Spleen (tissue), 11 donors: ENCODE results near the gene CADM2. TPM values are rescaled to one million over a fixed set of nuclear protein-coding genes. Genes with fewer than 3 reads are reported as not detected.

ENCODE experiments used
- DNase-seq: peaks from one replicate; pipeline ENCODE4 v3.0.0-alpha.2; 2020
- H3K27ac ChIP-seq, 8 donors: fragments of 200-600 bp; sonication (generic) in 7 of 8; 1 replicate in 4 of 8; 2 replicates in 4 of 8; pipeline versions ENCODE4 v1.5.0 to v1.8.0; 2016 to 2021; ENCODE audit warnings: inconsistent platforms in 4 of 8, mild to moderate bottlenecking in 4 of 8, moderate library complexity in 1 of 8
- H3K27me3 ChIP-seq, 7 donors: fragments of 200-600 bp; sonication (generic) in 6 of 7; replicated peaks in 1 of 7; 1 replicate in 4 of 7; 2 replicates in 3 of 7; pipeline versions ENCODE4 v1.5.0 to v1.8.0; 2016 to 2021; ENCODE audit warnings: inconsistent platforms in 3 of 7, mild to moderate bottlenecking in 1 of 7
- H3K36me3 ChIP-seq, 6 donors: fragments of 200-600 bp; sonication (generic) in 5 of 6; 1 replicate in 4 of 6; 2 replicates in 2 of 6; pipeline versions ENCODE4 v1.5.0 to v1.8.0; 2016 to 2021; ENCODE audit warnings: inconsistent platforms in 2 of 6
- H3K4me1 ChIP-seq, 6 donors: fragments of 200-600 bp; sonication (generic) in 5 of 6; 1 replicate in 3 of 6; 2 replicates in 3 of 6; pipeline versions ENCODE4 v1.5.0 to v1.8.0; 2016 to 2021; ENCODE audit warnings: inconsistent platforms in 3 of 6
- H3K4me3 ChIP-seq, 8 donors: fragments of 200-600 bp; sonication (generic) in 7 of 8; 1 replicate in 4 of 8; 2 replicates in 4 of 8; pipeline versions ENCODE4 v1.5.0 to v1.8.0; 2016 to 2021; ENCODE audit warnings: inconsistent platforms in 4 of 8, mild to moderate bottlenecking in 4 of 8, moderate library complexity in 2 of 8
- H3K9me3 ChIP-seq, 8 donors: fragments of 200-600 bp; sonication (generic) in 7 of 8; 1 replicate in 4 of 8; 2 replicates in 4 of 8; pipeline versions ENCODE4 v1.5.0 to v1.8.0; 2016 to 2021; ENCODE audit warnings: inconsistent platforms in 4 of 8
- CTCF ChIP-seq, 11 experiments: fragments of 200-600 bp in 7 of 11; fragments of 450-650 bp in 4 of 11; sonication (generic) in 4 of 11; IDR thresholded peaks in 8 of 11; conservative IDR thresholded peaks in 3 of 11; 1 replicate in 7 of 11; 2 replicates in 4 of 11; pipeline versions ENCODE4 v1.4.0 to v1.8.0; 2016 to 2021; ENCODE audit warnings: antibody characterized with exemption in 11 of 11, inconsistent platforms in 4 of 11, mild to moderate bottlenecking in 1 of 11
- POLR2A ChIP-seq, 3 donors: fragments of 450-650 bp; IDR thresholded peaks; one replicate each; pipeline ENCODE4 v1.5.1; 2017; ENCODE audit warnings: antibody characterized with exemption in 3 of 3, mild to moderate bottlenecking in 1 of 3
- POLR2AphosphoS5 ChIP-seq, 3 donors: sonication (generic); formaldehyde crosslinking; IDR thresholded peaks; one replicate each; pipeline ENCODE4 v1.5.1; 2017; ENCODE audit warnings: antibody characterized with exemption in 3 of 3
- WGBS, 5 donors: extraction: QIAGEN DNeasy Blood & Tissue Kit in 3 of 5; methylation state at CpG; one replicate each; pipeline versions ENCODE4 v1.1.5 to v1.1.7; 2013 to 2018; 5-methylcytosine and 5-hydroxymethylcytosine counted together
- intact Hi-C: fragments of 100-400 bp; cut with DNase I; formaldehyde crosslinking; loops from one replicate; pipeline ENCODE4 v1.15.0; 2023; ENCODE audit warnings: low total_unique reads
- polyA plus RNA-seq, 3 donors: library from polyadenylated mRNA; stranded (reverse); fragments of 200-250 nt; gene quantifications; one replicate each; pipeline ENCODE4 v1.2.1, GENCODE V29; 2013
- total RNA-seq, 7 donors: library from RNA; depleted of rRNA in 3 of 7; stranded (reverse); fragments of >200 nt in 3 of 7; fragmentation: NEBNext Ultra II Directional in 4 of 7; extraction: Animal tissue kit (Norgen Biotek cat#: 25700) in 4 of 7; gene quantifications; one replicate each; pipeline versions ENCODE4 v1.1.0 to v1.2.1, GENCODE V29; 2016 to 2021
- donor health status: healthy with polysubstance abuse.
- donor health status: DM: no; HTN: no; CAD: no; lungs with moderate emphysema.
- donor health status: DM: no; HTN: no; CAD: no.
- donor health status: Bipolar disorder and iron deficiency.
- donor health status: healthy.
- donor health status: DM: no; HTN: no; CAD: no.
- donor health status: DM: yes; HTN: yes; CAD: no.

CADM2 gene
- total and polyA plus RNA-seq, 10 donors: 0.03 to 4.0 (median 1.0) TPM; not detected in 1

- Histone ChIP-seq H3K27me3 (no peaks in the 10 kb centered on the region), H3K36me3 (no peaks in the 10 kb centered on the region), H3K4me1 (no peaks in the 10 kb centered on the region), H3K27ac (no peak overlapping the region), H3K4me3 (no peak overlapping the region), H3K9me3 (peaks cover 0 to 3% (median 0%) of the 10 kb centered on the region in 8 donors)
- intact Hi-C loops: no loop called here
- no peak for DNase-seq
- 85 to 91% (median 86%) methylated on average over 5 of the region's 5 CpGs for WGBS, 5 donors
- TF ChIP-seq POLR2A (IDR thresholded peaks at IDR 0.05) (no peak), POLR2AphosphoS5 (IDR thresholded peaks at IDR 0.05) (no peak), CTCF (IDR thresholded peaks at IDR 0.05 in 8 of 11, conservative IDR thresholded peaks at IDR 0.05 in 3 of 11) (no peak)
Observed at GRCh38 chr3:85258326-85258725, 299.5 kb downstream of the CADM2 start.

GRCh38 chr3:85258819-85259218 is 300.0 kb downstream of the CADM2 start:
- no peak for DNase-seq
- 68 to 85% (median 76%) methylated on average over 2 of the region's 2 CpGs for WGBS, 5 donors
- Histone ChIP-seq H3K4me1 (no peaks in the 10 kb centered on the region), H3K27ac (no peak overlapping the region), H3K36me3 (no peaks in the 10 kb centered on the region), H3K4me3 (no peak overlapping the region), H3K27me3 (no peaks in the 10 kb centered on the region), H3K9me3 (peaks cover 0 to 3% (median 0%) of the 10 kb centered on the region in 8 donors)
- intact Hi-C loops: no loop called here
- TF ChIP-seq POLR2AphosphoS5 (IDR thresholded peaks at IDR 0.05) (no peak), POLR2A (IDR thresholded peaks at IDR 0.05) (no peak), CTCF (IDR thresholded peaks at IDR 0.05 in 8 of 11, conservative IDR thresholded peaks at IDR 0.05 in 3 of 11) (no peak)

- no peaks in the 10 kb centered on the region for H3K27me3 ChIP-seq
- DNase-seq: no peak
- TF ChIP-seq POLR2A (IDR thresholded peaks at IDR 0.05) (no peak), POLR2AphosphoS5 (IDR thresholded peaks at IDR 0.05) (no peak), CTCF (IDR thresholded peaks at IDR 0.05 in 8 of 11, conservative IDR thresholded peaks at IDR 0.05 in 3 of 11) (no peak)
- intact Hi-C loops: no loop called here
- WGBS, 5 donors: 64 to 76% (median 66%) methylated on average over 2 of the region's 2 CpGs
- no peaks in the 10 kb centered on the region for H3K36me3 ChIP-seq
- H3K9me3 ChIP-seq: no peaks in the 10 kb centered on the region
- H3K27ac ChIP-seq: no peak overlapping the region
- H3K4me3 ChIP-seq: no peak overlapping the region
- no peaks in the 10 kb centered on the region for H3K4me1 ChIP-seq
Observed at GRCh38 chr3:85259748-85260147, 301.0 kb downstream of the CADM2 start.

GRCh38 chr3:85264381-85264780 is 305.6 kb downstream of the CADM2 start:
- Histone ChIP-seq H3K27me3 (no peaks in the 10 kb centered on the region), H3K4me1 (no peaks in the 10 kb centered on the region), H3K4me3 (no peak overlapping the region), H3K36me3 (no peaks in the 10 kb centered on the region), H3K27ac (no peak overlapping the region), H3K9me3 (no peaks in the 10 kb centered on the region)
- intact Hi-C loops: no loop called here
- TF ChIP-seq CTCF (IDR thresholded peaks at IDR 0.05 in 8 of 11, conservative IDR thresholded peaks at IDR 0.05 in 3 of 11) (no peak), POLR2A (IDR thresholded peaks at IDR 0.05) (no peak), POLR2AphosphoS5 (IDR thresholded peaks at IDR 0.05) (no peak)
- no peak for DNase-seq
- 75 to 90% (median 84%) methylated on average over 1 of the region's 1 CpG for WGBS, 5 donors
